Measurements from ENCODE around the gene CDH13. TPM values are rescaled to one million over a fixed set of nuclear protein-coding genes. Genes with fewer than 3 reads are reported as not detected.

CDH13 gene
- total and polyA plus RNA-seq, 4 donors: 58.9 to 265 (median 158) TPM

- H3K4me3 ChIP-seq (ENCODE audit: low read length in 2 of 2): no peak overlapping the region
- DNase-seq: no peak
- intact Hi-C loops (cut with DNase I): loop anchor here (5.0 kb wide), 2 partner anchors 53 to 123 kb away; no protein-coding TSS in a partner anchor
- H3K4me1 ChIP-seq (ENCODE audit: control insufficient read depth in 1 of 2, insufficient read depth in 2 of 2, low read length in 2 of 2): peaks cover 7 to 12% of the 10 kb centered on the region in 2 donors
- H3K27me3 ChIP-seq (ENCODE audit: control insufficient read depth in 1 of 2, insufficient read depth in 2 of 2, low read length in 1 of 2): no peaks in the 10 kb centered on the region
- H3K27ac ChIP-seq (ENCODE audit: low read depth in 1 of 2, low read length in 2 of 2): peak overlapping the region; percentile 38 to 39
- no peak for ATAC-seq (ENCODE audit: low FRiP score)
- H3K9me3 ChIP-seq (ENCODE audit: control insufficient read depth, low read length): no peaks in the 10 kb centered on the region
- H3K36me3 ChIP-seq (ENCODE audit: control insufficient read depth in 1 of 2, insufficient read depth in 2 of 2, low read length in 1 of 2): no peaks in the 10 kb centered on the region
- WGBS, 2 donors: 58 to 59% methylated on average over 3 of the region's 3 CpGs
Measured at GRCh38 chr16:82754716-82755513, 128.1 kb downstream of the CDH13 start.

GRCh38 chr16:82755570-82756282 is 129.0 kb downstream of the CDH13 start:
- peak overlapping the region in 1 of 2 donors; percentile 24 for H3K27ac ChIP-seq (ENCODE audit: low read depth in 1 of 2, low read length in 2 of 2)
- intact Hi-C loops (cut with DNase I): loop anchor here in 1 of 2 donors (5.0 kb wide), 2 partner anchors 53 to 123 kb away; no protein-coding TSS in a partner anchor
- H3K27me3 ChIP-seq (ENCODE audit: control insufficient read depth in 1 of 2, insufficient read depth in 2 of 2, low read length in 1 of 2): no peaks in the 10 kb centered on the region
- H3K4me1 ChIP-seq (ENCODE audit: control insufficient read depth in 1 of 2, insufficient read depth in 2 of 2, low read length in 2 of 2): peaks cover 7 to 11% of the 10 kb centered on the region in 2 donors
- WGBS, 2 donors: 85 to 89% methylated on average over 4 of the region's 4 CpGs
- H3K9me3 ChIP-seq (ENCODE audit: control insufficient read depth, low read length): no peaks in the 10 kb centered on the region
- DNase-seq (no peak), ATAC-seq (ENCODE audit: low FRiP score) (no peak)
- no peak overlapping the region for H3K4me3 ChIP-seq (ENCODE audit: low read length in 2 of 2)
- H3K36me3 ChIP-seq (ENCODE audit: control insufficient read depth in 1 of 2, insufficient read depth in 2 of 2, low read length in 1 of 2): no peaks in the 10 kb centered on the region

GRCh38 chr16:82756283-82756599 is 129.5 kb downstream of the CDH13 start:
- intact Hi-C loops (cut with DNase I): loop anchor here in 1 of 2 donors (5.0 kb wide), 2 partner anchors 54 to 124 kb away; no protein-coding TSS in a partner anchor
- Histone ChIP-seq H3K4me1 (ENCODE audit: control insufficient read depth in 1 of 2, insufficient read depth in 2 of 2, low read length in 2 of 2) (peaks cover 7 to 11% of the 10 kb centered on the region in 2 donors), H3K27ac (ENCODE audit: low read depth in 1 of 2, low read length in 2 of 2) (peak overlapping the region; percentile 24 to 86), H3K27me3 (ENCODE audit: control insufficient read depth in 1 of 2, insufficient read depth in 2 of 2, low read length in 1 of 2) (no peaks in the 10 kb centered on the region), H3K36me3 (ENCODE audit: control insufficient read depth in 1 of 2, insufficient read depth in 2 of 2, low read length in 1 of 2) (no peaks in the 10 kb centered on the region), H3K9me3 (ENCODE audit: control insufficient read depth, low read length) (no peaks in the 10 kb centered on the region), H3K4me3 (ENCODE audit: low read length in 2 of 2) (no peak overlapping the region)
- DNase-seq: peak in 1 of 2 donors; percentile 56
- WGBS, 2 donors: 11 to 16% methylated on average over 3 of the region's 3 CpGs
- ATAC-seq (ENCODE audit: low FRiP score): no peak

- Histone ChIP-seq H3K9me3 (ENCODE audit: control insufficient read depth, low read length) (no peaks in the 10 kb centered on the region), H3K4me1 (ENCODE audit: control insufficient read depth in 1 of 2, insufficient read depth in 2 of 2, low read length in 2 of 2) (peaks cover 7 to 15% of the 10 kb centered on the region in 2 donors), H3K27ac (ENCODE audit: low read depth in 1 of 2, low read length in 2 of 2) (peak overlapping the region in 1 of 2 donors; percentile 2), H3K36me3 (ENCODE audit: control insufficient read depth in 1 of 2, insufficient read depth in 2 of 2, low read length in 1 of 2) (no peaks in the 10 kb centered on the region), H3K4me3 (ENCODE audit: low read length in 2 of 2) (no peak overlapping the region), H3K27me3 (ENCODE audit: control insufficient read depth in 1 of 2, insufficient read depth in 2 of 2, low read length in 1 of 2) (no peaks in the 10 kb centered on the region)
- intact Hi-C loops (cut with DNase I): loop anchor here in 1 of 2 donors (5.0 kb wide), 2 partner anchors 56 to 126 kb away; no protein-coding TSS in a partner anchor
- DNase-seq (no peak), ATAC-seq (ENCODE audit: low FRiP score) (no peak)
- 97 to 99% methylated on average over 4 of the region's 4 CpGs for WGBS, 2 donors
Measured at GRCh38 chr16:82758406-82758805, 131.6 kb downstream of the CDH13 start.

GRCh38 chr16:82758904-82759303 is 132.1 kb downstream of the CDH13 start:
- no peak overlapping the region for H3K27ac ChIP-seq (ENCODE audit: low read depth in 1 of 2, low read length in 2 of 2)
- H3K27me3 ChIP-seq (ENCODE audit: control insufficient read depth in 1 of 2, insufficient read depth in 2 of 2, low read length in 1 of 2): no peaks in the 10 kb centered on the region
- no peaks in the 10 kb centered on the region for H3K36me3 ChIP-seq (ENCODE audit: control insufficient read depth in 1 of 2, insufficient read depth in 2 of 2, low read length in 1 of 2)
- intact Hi-C loops (cut with DNase I): loop anchor here in 1 of 2 donors (5.0 kb wide), 2 partner anchors 57 to 127 kb away; no protein-coding TSS in a partner anchor
- peaks cover 7 to 15% of the 10 kb centered on the region in 2 donors for H3K4me1 ChIP-seq (ENCODE audit: control insufficient read depth in 1 of 2, insufficient read depth in 2 of 2, low read length in 2 of 2)
- no peak for DNase-seq
- no peak overlapping the region for H3K4me3 ChIP-seq (ENCODE audit: low read length in 2 of 2)
- ATAC-seq (ENCODE audit: low FRiP score): no peak
- H3K9me3 ChIP-seq (ENCODE audit: control insufficient read depth, low read length): no peaks in the 10 kb centered on the region
- WGBS, 2 donors: 94 to 98% methylated on average over 2 of the region's 2 CpGs

GRCh38 chr16:82761236-82761635 is 134.5 kb downstream of the CDH13 start:
- intact Hi-C loops (cut with DNase I): loop anchor here in 1 of 2 donors (5.0 to 10.0 kb wide), 3 partner anchors 114 to 304 kb away; no protein-coding TSS in a partner anchor
- Histone ChIP-seq H3K9me3 (ENCODE audit: control insufficient read depth, low read length) (no peaks in the 10 kb centered on the region), H3K4me3 (ENCODE audit: low read length in 2 of 2) (peak overlapping the region in 1 of 2 donors; percentile 21), H3K27ac (ENCODE audit: low read depth in 1 of 2, low read length in 2 of 2) (peak overlapping the region in 1 of 2 donors; percentile 75), H3K4me1 (ENCODE audit: control insufficient read depth in 1 of 2, insufficient read depth in 2 of 2, low read length in 2 of 2) (peaks cover 7 to 13% of the 10 kb centered on the region in 2 donors), H3K36me3 (ENCODE audit: control insufficient read depth in 1 of 2, insufficient read depth in 2 of 2, low read length in 1 of 2) (no peaks in the 10 kb centered on the region), H3K27me3 (ENCODE audit: control insufficient read depth in 1 of 2, insufficient read depth in 2 of 2, low read length in 1 of 2) (no peaks in the 10 kb centered on the region)
- peak; percentile 75 for ATAC-seq (ENCODE audit: low FRiP score)
- 0 to 8% methylated on average over 4 of the region's 4 CpGs for WGBS, 2 donors
- DNase-seq: peak; percentile 84 to 93

GRCh38 chr16:82761858-82762257 is 135.1 kb downstream of the CDH13 start:
- intact Hi-C loops (cut with DNase I): loop anchor here in 1 of 2 donors (5.0 to 10.0 kb wide), 3 partner anchors 113 to 303 kb away; no protein-coding TSS in a partner anchor
- H3K27ac ChIP-seq (ENCODE audit: low read depth in 1 of 2, low read length in 2 of 2): peak overlapping the region; percentile 36 to 95
- H3K9me3 ChIP-seq (ENCODE audit: control insufficient read depth, low read length): no peaks in the 10 kb centered on the region
- peak overlapping the region; percentile 23 to 29 for H3K4me3 ChIP-seq (ENCODE audit: low read length in 2 of 2)
- ATAC-seq (ENCODE audit: low FRiP score) (peak; percentile 63), DNase-seq (no peak)
- peaks cover 4 to 8% of the 10 kb centered on the region in 2 donors for H3K4me1 ChIP-seq (ENCODE audit: control insufficient read depth in 1 of 2, insufficient read depth in 2 of 2, low read length in 2 of 2)
- no peaks in the 10 kb centered on the region for H3K27me3 ChIP-seq (ENCODE audit: control insufficient read depth in 1 of 2, insufficient read depth in 2 of 2, low read length in 1 of 2)
- H3K36me3 ChIP-seq (ENCODE audit: control insufficient read depth in 1 of 2, insufficient read depth in 2 of 2, low read length in 1 of 2): no peaks in the 10 kb centered on the region
- 21 to 26% methylated on average over 3 of the region's 3 CpGs for WGBS, 2 donors

GRCh38 chr16:82763371-82763770 is 136.6 kb downstream of the CDH13 start:
- Histone ChIP-seq H3K36me3 (ENCODE audit: control insufficient read depth in 1 of 2, insufficient read depth in 2 of 2, low read length in 1 of 2) (no peaks in the 10 kb centered on the region), H3K4me1 (ENCODE audit: control insufficient read depth in 1 of 2, insufficient read depth in 2 of 2, low read length in 2 of 2) (peaks cover 0 to 7% of the 10 kb centered on the region in 2 donors), H3K9me3 (ENCODE audit: control insufficient read depth, low read length) (no peaks in the 10 kb centered on the region), H3K27ac (ENCODE audit: low read depth in 1 of 2, low read length in 2 of 2) (peak overlapping the region in 1 of 2 donors; percentile 39), H3K27me3 (ENCODE audit: control insufficient read depth in 1 of 2, insufficient read depth in 2 of 2, low read length in 1 of 2) (no peaks in the 10 kb centered on the region), H3K4me3 (ENCODE audit: low read length in 2 of 2) (no peak overlapping the region)
- intact Hi-C loops (cut with DNase I): loop anchor here in 1 of 2 donors (5.0 to 10.0 kb wide), 3 partner anchors 111 to 301 kb away; no protein-coding TSS in a partner anchor
- ATAC-seq (ENCODE audit: low FRiP score): no peak
- 98 to 100% methylated on average over 2 of the region's 2 CpGs for WGBS, 2 donors
- DNase-seq: no peak
